ENCODE measurements around the gene SPATA2. TPM values are rescaled to one million over a fixed set of nuclear protein-coding genes. Genes with fewer than 3 reads are reported as not detected.
A peak's percentile ranks its signal among the peaks of the same experiment; 100 is the strongest.

The SPATA2 gene
- total RNA-seq, 2 donors from 2014 or later, result 3.9 to 7.3 TPM

- H3K4me3 ChIP-seq, result no peak overlapping the region
- TF ChIP-seq, protein P1, sequence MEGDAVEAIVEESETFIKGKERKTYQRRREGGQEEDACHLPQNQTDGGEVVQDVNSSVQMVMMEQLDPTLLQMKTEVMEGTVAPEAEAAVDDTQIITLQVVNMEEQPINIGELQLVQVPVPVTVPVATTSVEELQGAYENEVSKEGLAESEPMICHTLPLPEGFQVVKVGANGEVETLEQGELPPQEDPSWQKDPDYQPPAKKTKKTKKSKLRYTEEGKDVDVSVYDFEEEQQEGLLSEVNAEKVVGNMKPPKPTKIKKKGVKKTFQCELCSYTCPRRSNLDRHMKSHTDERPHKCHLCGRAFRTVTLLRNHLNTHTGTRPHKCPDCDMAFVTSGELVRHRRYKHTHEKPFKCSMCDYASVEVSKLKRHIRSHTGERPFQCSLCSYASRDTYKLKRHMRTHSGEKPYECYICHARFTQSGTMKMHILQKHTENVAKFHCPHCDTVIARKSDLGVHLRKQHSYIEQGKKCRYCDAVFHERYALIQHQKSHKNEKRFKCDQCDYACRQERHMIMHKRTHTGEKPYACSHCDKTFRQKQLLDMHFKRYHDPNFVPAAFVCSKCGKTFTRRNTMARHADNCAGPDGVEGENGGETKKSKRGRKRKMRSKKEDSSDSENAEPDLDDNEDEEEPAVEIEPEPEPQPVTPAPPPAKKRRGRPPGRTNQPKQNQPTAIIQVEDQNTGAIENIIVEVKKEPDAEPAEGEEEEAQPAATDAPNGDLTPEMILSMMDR (IDR thresholded peaks at IDR 0.05), result no peak
- DNase-seq (ENCODE audit: low spot score) (no peak), ATAC-seq (ENCODE audit: insufficient number of reproducible peaks, low FRiP score, low read depth) (no peak)
- H3K9me3 ChIP-seq, result no peaks in the 10 kb centered on the region
- H3K4me1 ChIP-seq (ENCODE audit: control insufficient read depth in 1 of 2, low read depth in 2 of 2), result peaks cover 0 to 3% of the 10 kb centered on the region in 2 donors
- H3K36me3 ChIP-seq, result peaks cover 44% of the 10 kb centered on the region
- no peaks in the 10 kb centered on the region for H3K27me3 ChIP-seq (replicated peaks; ENCODE audit: insufficient read depth)
- H3K27ac ChIP-seq, result no peak overlapping the region
Observed at GRCh38 chr20:49945306-49945700, 30.0 kb upstream of the SPATA2 start.

- H3K36me3 ChIP-seq, result peaks cover 22% of the 10 kb centered on the region
- no peaks in the 10 kb centered on the region for H3K27me3 ChIP-seq (replicated peaks; ENCODE audit: insufficient read depth)
- DNase-seq (ENCODE audit: low spot score) (no peak), ATAC-seq (ENCODE audit: insufficient number of reproducible peaks, low FRiP score, low read depth) (no peak)
- H3K27ac ChIP-seq, result no peak overlapping the region
- peaks cover 13 to 20% of the 10 kb centered on the region in 2 donors for H3K4me1 ChIP-seq (ENCODE audit: control insufficient read depth in 1 of 2, low read depth in 2 of 2)
- TF ChIP-seq, protein P1 (IDR thresholded peaks at IDR 0.05), result no peak
- H3K4me3 ChIP-seq, result no peak overlapping the region
- H3K9me3 ChIP-seq, result no peaks in the 10 kb centered on the region
Observed at GRCh38 chr20:49942942-49943341, 27.6 kb upstream of the SPATA2 start.

- no peaks in the 10 kb centered on the region for H3K9me3 ChIP-seq
- H3K36me3 ChIP-seq, result peaks cover 22% of the 10 kb centered on the region
- TF ChIP-seq, protein P1 (IDR thresholded peaks at IDR 0.05), result no peak
- ATAC-seq (ENCODE audit: insufficient number of reproducible peaks, low FRiP score, low read depth) (no peak), DNase-seq (ENCODE audit: low spot score) (no peak)
- no peak overlapping the region for H3K27ac ChIP-seq
- no peak overlapping the region for H3K4me3 ChIP-seq
- H3K4me1 ChIP-seq (ENCODE audit: control insufficient read depth in 1 of 2, low read depth in 2 of 2), result peaks cover 19 to 26% of the 10 kb centered on the region in 2 donors
- H3K27me3 ChIP-seq (replicated peaks; ENCODE audit: insufficient read depth), result no peaks in the 10 kb centered on the region
Observed at GRCh38 chr20:49942303-49942702, 27.0 kb upstream of the SPATA2 start.

DNA sequence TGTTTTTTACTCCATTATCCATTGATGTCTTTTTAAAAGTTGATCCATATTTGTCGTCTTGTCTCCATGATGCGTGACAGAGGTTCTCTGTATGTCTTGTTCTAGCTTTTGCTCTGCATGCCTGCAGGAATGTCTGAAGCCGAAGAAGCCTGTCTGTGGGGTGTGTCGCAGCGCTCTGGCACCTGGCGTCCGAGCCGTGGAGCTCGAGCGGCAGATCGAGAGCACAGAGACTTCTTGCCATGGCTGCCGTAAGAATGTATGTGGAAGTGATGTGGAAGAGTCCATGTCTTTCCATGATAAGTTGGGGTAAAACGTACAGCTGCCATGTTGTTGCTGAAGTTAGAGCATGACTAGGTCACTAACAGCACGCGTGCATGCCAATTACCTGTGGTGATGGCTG lies 26.1 kb upstream of the SPATA2 start:
- no peak overlapping the region for H3K4me3 ChIP-seq
- DNase-seq (ENCODE audit: low spot score) (no peak), ATAC-seq (ENCODE audit: insufficient number of reproducible peaks, low FRiP score, low read depth) (no peak)
- H3K36me3 ChIP-seq, result peaks cover 22% of the 10 kb centered on the region
- H3K27me3 ChIP-seq (replicated peaks; ENCODE audit: insufficient read depth), result no peaks in the 10 kb centered on the region
- H3K27ac ChIP-seq, result no peak overlapping the region
- TF ChIP-seq, protein P1 (IDR thresholded peaks at IDR 0.05), result no peak
- no peaks in the 10 kb centered on the region for H3K9me3 ChIP-seq
- H3K4me1 ChIP-seq (ENCODE audit: control insufficient read depth in 1 of 2, low read depth in 2 of 2), result peaks cover 22 to 29% of the 10 kb centered on the region in 2 donors

GRCh38 chr20:49938173-49939163 lies 23.1 kb upstream of the SPATA2 start:
- no peak for DNase-seq (ENCODE audit: low spot score)
- TF ChIP-seq, protein P1 (IDR thresholded peaks at IDR 0.05), result no peak
- no peak for ATAC-seq (ENCODE audit: insufficient number of reproducible peaks, low FRiP score, low read depth)
- Histone ChIP-seq H3K4me3 (peak overlapping the region; percentile 21), H3K9me3 (no peaks in the 10 kb centered on the region), H3K27ac (no peak overlapping the region), H3K27me3 (replicated peaks; ENCODE audit: insufficient read depth) (no peaks in the 10 kb centered on the region), H3K4me1 (ENCODE audit: control insufficient read depth in 1 of 2, low read depth in 2 of 2) (peaks cover 29 to 32% of the 10 kb centered on the region in 2 donors), H3K36me3 (peaks cover 13% of the 10 kb centered on the region)
